Stomach (tissue), 4 donors: ENCODE measurements around the gene EXOC4.

Experiments
- CTCF ChIP-seq, 7 experiments: fragments of 450-650 bp in 4 of 7; fragments of 200-600 bp in 3 of 7; sonication (generic) in 3 of 7; IDR thresholded peaks; one replicate each; pipeline ENCODE4 v1.5.1; 2016 to 2019; ENCODE audit warnings: antibody characterized with exemption in 7 of 7, control low read depth in 2 of 7, mild to moderate bottlenecking in 1 of 7
- EP300 ChIP-seq: sonication (generic); formaldehyde crosslinking; IDR thresholded peaks from one replicate; pipeline ENCODE4 v1.6.1; 2017; ENCODE audit warnings: antibody characterized with exemption
- POLR2A ChIP-seq, 4 donors: fragments of 450-650 bp; IDR thresholded peaks; one replicate each; pipeline ENCODE4 v1.6.1; 2016; ENCODE audit warnings: antibody characterized with exemption in 4 of 4, control low read depth in 2 of 4, mild to moderate bottlenecking in 1 of 4, moderate library complexity in 1 of 4
- POLR2AphosphoS5 ChIP-seq, 3 donors: sonication (generic); formaldehyde crosslinking; IDR thresholded peaks; one replicate each; pipeline ENCODE4 v1.6.1; 2016; ENCODE audit warnings: antibody characterized with exemption in 3 of 3

- no peak for TF ChIP-seq POLR2A (IDR thresholded peaks at IDR 0.05)
- no peak for TF ChIP-seq CTCF (IDR thresholded peaks at IDR 0.05)
- no peak for TF ChIP-seq EP300
- no peak for TF ChIP-seq POLR2AphosphoS5 (IDR thresholded peaks at IDR 0.05)
Measured at GRCh38 chr7:133284092-133284491, 31.2 kb downstream of the EXOC4 start.
